CD4-positive, alpha-beta T cell treated with Interleukin-10 for 1 hour (primary cell): Measurements from ENCODE around the gene PACSIN2.
"Not testable (repeated sequence)": the region's sequence is repeated elsewhere in the genome, so short reads cannot be mapped to it uniquely, and the experiment has no call there.

Experiments
- DNase-seq: peaks from one replicate; pipeline ENCODE4 v3.0.0-alpha.2; 2020

PACSIN2 gene

DNA sequence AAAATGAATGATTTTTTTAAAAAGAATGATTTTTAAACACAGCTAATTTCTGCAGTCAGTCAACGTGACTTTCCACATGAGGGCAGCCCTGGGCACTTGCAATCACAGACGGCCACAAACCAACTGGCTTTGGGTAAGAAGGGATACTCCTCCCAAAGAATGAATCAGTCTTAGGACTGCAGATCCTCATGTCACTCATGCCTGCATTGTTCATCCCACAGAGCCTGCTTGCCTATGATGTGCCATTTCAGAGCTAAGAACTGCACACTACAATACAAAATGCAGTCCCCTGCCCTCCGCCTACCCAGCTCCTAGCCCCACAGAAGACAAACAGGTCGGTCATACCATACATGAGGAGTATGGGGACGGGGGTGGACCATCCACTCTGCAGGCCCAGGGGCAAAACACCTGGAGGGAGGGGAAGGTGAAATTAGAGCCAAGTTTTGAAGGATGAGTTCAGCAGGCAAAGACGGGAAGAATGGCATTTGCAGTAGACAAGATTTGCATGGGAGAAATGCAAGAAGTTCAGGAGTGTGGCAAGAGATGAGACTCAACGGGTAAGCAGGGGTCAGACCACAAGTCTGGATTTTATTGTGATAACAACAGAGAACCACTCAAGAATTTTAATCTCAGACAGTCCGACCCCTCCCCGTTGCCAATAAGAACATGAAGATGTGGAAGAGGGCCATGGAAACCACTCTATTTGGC lies 24.7 kb downstream of the PACSIN2 start:
- no peak for DNase-seq

DNA sequence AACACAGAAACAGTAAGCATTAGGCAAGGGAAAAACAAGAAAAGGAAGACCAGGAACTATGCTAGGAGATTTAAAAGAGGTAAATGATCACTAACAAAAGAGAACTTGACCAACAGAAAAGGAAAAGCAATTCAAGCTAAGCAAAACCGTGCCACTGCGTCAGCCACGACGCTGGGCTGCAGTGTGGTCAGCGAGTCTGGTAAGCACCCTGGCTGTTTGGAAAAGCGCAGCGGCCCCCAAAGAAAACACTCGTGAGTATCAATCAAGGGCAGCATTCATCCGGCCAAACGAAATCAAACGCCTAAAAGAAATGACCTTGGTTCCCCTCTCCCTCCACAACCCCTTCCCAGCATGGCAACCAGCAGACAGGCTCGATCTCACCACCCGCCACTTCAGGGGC lies 28.8 kb downstream of the PACSIN2 start:
- no peak for DNase-seq

DNA sequence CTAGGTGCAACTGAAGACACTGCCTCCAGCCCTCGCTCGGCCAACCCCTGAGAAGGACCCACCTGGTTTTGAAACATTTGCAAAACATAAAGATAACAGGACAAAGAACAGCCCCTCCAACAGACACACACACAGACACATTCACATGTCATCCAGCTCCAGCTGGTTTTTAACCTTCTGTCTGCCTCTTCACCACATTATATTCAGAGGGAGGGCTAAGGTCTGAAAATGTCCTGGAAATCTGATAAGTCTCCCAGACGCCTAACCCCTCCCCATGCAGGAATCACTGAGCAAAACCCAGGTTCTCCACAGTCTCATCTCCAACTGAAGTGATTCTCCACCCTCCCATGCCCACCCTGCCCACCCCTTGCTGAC lies 29.4 kb downstream of the PACSIN2 start:
- no peak for DNase-seq

GRCh38 chr22:42984814-42985530 lies 30.0 kb downstream of the PACSIN2 start:
- no peak for DNase-seq

DNA sequence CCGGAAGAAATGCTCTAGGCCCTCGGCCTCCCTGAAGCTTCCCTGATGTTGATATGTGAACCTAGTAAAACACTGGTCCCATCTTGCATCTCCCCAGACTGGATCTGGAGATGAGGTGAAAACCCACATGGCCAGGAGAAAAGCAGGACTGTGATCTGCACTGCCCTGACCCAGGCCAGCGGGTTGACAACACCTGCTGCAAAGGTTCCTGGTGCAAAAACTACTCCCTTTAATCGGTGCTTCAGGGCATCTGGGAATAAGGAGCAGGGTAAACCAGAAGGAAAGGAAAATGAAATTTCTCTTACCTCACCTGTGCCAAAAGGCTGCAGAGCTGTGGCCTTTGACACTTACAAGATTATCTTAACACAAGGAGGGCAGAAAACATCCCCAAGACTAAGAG lies 30.6 kb downstream of the PACSIN2 start:
- DNase-seq, result no peak

DNA sequence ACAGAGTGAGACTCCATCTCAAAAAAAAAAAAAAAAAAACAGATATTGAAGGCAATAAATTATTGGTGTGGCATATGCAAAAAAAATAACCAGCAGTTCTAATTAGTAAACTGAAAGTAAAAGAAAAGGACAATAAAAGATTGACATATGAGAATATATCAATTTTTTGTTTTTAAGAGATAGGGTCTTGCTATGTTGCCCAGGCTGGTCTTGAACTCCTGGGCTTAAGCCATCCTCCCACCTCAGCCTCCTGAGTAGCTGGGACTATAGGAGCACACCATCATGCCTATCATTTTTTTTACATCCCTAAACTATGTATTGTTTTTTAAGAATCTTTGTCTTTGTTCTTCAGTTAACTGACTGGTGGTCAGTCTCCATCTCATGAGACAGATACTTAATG lies 31.5 kb downstream of the PACSIN2 start:
- DNase-seq, result no peak

DNA sequence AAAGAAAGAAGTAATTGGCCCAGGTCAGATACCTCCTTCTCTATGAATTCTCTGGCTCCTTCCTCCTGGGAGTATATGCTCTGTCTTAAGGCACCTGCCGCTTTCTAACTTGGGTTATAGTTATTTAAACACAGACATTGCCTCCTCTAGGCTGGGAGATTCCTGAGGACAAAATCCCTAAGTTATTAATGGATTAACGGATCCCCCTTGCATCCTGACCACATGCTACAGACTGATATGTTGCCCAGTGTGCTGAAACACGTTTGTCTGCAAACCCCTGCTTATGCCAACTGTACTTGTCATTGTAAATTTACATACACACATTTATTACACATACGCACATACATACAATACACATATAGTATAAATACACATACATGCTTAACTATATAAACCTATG lies 35.3 kb downstream of the PACSIN2 start:
- no peak for DNase-seq

DNA sequence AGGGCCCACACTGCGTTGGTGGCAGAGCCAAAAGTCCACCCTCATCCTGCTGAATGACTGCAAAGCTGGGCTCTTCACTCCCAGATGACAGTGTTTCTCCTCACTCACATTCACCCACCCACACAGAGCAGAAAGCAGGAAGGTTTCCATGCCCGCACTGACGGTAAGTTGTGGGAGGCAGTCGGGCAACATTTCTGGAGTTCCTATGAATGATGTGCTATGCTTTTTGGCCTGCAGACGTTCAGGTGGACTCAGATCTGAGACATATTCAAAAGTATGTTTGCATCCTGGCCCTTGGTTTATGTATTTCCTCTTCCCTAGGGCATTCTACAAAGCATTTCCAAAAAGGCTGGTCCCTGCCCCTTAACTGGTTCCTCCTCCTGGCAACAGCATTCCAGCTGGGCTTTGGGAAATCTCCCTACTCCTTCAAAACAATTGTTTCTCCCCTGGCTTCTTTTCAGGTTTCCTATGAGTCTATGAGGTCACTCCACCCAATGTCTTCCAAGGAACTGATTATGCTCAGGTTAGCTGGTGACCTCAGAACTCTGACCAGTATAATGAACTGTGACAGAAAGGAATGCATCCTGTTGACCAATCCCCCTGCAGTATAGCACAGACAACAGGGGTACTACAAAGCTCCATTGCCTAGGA lies 36.4 kb downstream of the PACSIN2 start:
- DNase-seq, result no peak

GRCh38 chr22:42977569-42977968 lies 37.4 kb downstream of the PACSIN2 start:
- no peak for DNase-seq

DNA sequence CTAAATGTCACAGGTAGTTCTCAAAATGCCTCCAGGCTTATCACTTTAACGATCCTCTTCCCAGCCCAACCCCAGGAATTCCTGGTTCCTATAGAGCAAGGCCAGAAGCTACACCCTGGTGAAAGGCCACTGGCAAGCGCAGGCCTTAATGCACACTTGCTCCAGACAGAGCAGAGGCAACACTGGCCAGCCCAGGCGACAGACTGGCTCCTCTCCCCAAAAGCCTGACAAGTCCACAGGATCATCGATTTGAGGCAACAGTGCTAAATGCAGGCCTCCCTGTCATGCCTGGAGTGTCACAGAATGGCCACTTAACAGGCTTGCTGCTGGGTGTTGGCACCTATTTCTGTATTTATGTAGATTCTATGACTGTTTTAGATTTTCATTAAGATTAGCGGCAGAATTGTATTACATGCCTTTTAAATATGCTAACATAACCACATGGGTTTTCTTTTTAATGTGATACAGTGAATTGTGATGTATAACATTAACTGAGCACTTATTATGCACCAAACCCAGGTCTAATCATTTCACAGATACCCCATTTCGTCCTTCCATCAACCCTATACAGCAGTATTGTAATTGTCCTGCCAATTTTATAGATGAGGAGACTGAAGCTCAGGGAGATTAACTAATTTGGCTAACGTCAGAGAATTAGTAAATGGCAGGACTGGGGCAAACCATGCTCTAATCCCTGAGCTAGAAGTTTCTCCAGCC lies 38.6 kb downstream of the PACSIN2 start:
- DNase-seq, result no peak

GRCh38 chr22:42974223-42974622 lies 40.7 kb downstream of the PACSIN2 start:
- no peak for DNase-seq

DNA sequence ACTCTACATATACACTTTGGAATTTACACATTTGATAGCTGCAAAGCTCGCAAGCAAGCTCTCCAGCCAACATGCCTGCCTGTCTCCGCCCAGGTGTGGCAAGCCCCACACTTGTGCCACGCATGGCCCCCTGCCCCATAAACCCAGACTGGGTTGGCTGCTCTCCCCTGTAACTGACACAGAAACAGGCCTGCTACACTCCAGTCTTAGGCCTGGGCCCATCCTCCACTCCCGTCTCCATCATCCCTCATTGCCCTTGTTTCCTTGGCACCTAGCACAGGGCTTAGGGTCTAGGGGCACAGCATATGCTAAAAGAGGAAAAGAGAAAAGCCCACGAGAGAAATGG lies 41.4 kb downstream of the PACSIN2 start:
- no peak for DNase-seq

- peak; percentile 4 for DNase-seq
Observed at GRCh38 chr22:42972649-42973535, 42.1 kb downstream of the PACSIN2 start.

- DNase-seq, result not testable (repeated sequence)
Observed at GRCh38 chr22:42971473-42971860, 43.5 kb downstream of the PACSIN2 start.

DNA sequence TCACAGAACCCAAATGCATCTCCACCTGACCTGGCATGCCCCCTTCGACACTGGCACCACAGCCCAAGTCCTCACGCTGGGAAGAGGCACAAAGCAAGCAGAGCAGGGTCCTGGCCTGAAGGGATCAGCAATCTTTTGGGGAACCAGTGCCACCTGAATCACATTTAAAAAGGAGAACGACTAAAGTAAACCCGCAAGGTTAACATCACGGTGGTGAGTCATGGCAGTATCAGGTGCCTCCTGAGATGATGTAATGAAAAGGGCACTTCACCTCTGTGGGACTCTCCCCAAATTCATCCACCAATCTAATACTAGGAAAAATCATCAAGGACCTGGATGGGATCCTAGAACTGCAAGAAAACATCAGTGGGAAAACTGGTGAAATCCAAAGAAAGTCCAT lies 44.9 kb downstream of the PACSIN2 start:
- DNase-seq, result no peak

GRCh38 chr22:42969348-42969975 lies 45.5 kb downstream of the PACSIN2 start:
- no peak for DNase-seq

GRCh38 chr22:42967933-42968332 lies 47.0 kb downstream of the PACSIN2 start:
- DNase-seq, result peak; percentile 28

DNA sequence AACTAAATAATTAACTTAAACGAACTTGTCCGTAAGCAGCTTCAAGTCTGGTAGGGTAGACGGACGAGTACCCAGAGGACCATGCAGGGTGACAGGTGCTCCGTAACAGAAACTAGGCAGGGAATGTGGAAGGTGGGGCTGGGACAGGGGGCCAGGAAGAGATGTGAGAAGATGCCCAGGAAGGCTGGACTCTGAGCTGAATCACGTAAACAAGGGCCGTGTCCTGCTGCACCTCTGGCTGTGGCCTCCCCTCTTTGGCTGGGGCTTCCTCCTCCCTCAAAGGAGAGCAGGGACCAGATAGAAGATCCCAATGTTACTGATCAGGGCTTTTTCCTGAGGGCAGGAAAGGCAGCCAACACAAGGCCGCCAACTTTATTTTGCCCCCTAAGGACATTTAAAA lies 47.9 kb downstream of the PACSIN2 start:
- no peak for DNase-seq

DNA sequence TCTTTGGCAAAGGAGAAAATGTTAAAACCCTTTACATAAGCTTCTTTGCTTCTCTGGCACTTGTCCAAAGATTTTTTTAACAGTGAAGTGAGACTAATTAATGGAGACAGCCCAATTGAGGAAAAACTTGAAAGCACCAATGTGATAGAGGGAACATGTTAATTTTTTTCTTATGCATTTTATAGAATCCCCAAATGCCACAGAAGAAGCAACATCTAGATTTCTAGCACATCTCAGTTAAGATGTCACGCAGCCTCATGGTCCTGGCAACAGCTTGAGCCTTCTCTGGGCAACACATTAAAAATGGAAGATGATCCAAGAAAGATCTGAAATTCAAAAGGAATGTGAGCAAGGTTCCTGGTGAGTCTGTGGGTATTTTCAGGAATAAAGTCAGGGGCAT lies 48.5 kb downstream of the PACSIN2 start:
- DNase-seq, result no peak

GRCh38 chr22:42964994-42965699 lies 49.8 kb downstream of the PACSIN2 start:
- no peak for DNase-seq

DNA sequence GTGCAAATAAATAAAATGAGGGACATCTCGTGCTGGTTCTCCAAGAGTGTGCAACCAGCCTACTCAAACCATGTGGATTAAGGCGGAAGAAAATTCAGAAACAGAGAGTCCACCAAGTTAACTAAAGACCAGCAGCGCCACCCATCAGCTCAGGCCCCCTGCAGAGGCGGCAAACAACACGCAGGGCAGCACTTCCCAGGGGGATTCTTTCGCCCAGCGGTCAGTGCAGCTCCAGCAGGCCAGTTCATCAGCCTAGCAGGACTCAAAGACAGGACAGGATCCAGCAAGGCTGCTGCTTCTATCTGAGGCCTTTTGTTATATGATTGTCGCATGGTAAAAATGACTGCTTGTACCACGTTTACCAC lies 51.7 kb downstream of the PACSIN2 start:
- no peak for DNase-seq
